B cell (primary cell): Measurements from ENCODE around the gene MAFF. TPM values are rescaled to one million over a fixed set of nuclear protein-coding genes. Genes with fewer than 3 reads are reported as not detected.

Experiments used
- ATAC-seq: fragments of 200-7000 bp; cut with Tn5 transposase; one replicate; pipeline ENCODE4 v1.10.0; 2021; ENCODE audit warnings: low read depth, mild to moderate bottlenecking, moderate number of reproducible peaks, moderate library complexity
- CTCF ChIA-PET: fragments of 350-600 bp; sonication (Branson Sonifier 250); formaldehyde crosslinking; loops from one replicate; lab custom pipeline; 2021; ENCODE audit warnings: antibody characterized with exemption, inconsistent platforms; lab: Charles Lee
- POLR2A ChIA-PET: fragments of 350-600 bp; sonication (Branson Sonifier 250); formaldehyde crosslinking; loops from one replicate; lab custom pipeline; 2021; ENCODE audit warnings: antibody characterized with exemption; lab: Charles Lee
- DNase-seq: peaks from one replicate; pipeline ENCODE4 v3.0.0; 2013
- H2AFZ ChIP-seq: 2 replicates; pipeline ENCODE4 v1.6.1; 2012; ENCODE audit warnings: mild to moderate bottlenecking, low read depth, low read length; ENCODE audit not compliant: insufficient read depth, poor library complexity, severe bottlenecking
- H3K27ac ChIP-seq, 2 donors: 1 replicate in 1 of 2; 2 replicates in 1 of 2; pipeline ENCODE4 v1.5.1; 2012 to 2013; ENCODE audit warnings: low read length in 2 of 2, mild to moderate bottlenecking in 2 of 2, moderate library complexity in 1 of 2
- H3K27me3 ChIP-seq, 4 experiments: fragments of 200-600 bp in 1 of 4; sonication (generic) in 1 of 4; replicated peaks in 1 of 4; 1 replicate in 2 of 4; 2 replicates in 2 of 4; pipeline versions ENCODE4 v1.6.1 to v1.7.0; 2013 to 2016; ENCODE audit warnings: low read length in 3 of 4, mild to moderate bottlenecking in 2 of 4, mixed read lengths in 1 of 4, moderate library complexity in 1 of 4; ENCODE audit not compliant: insufficient read depth in 4 of 4, control insufficient read depth in 3 of 4; ENCODE audit errors: control extremely low read depth in 1 of 4
- H3K36me3 ChIP-seq, 2 experiments: replicated peaks in 1 of 2; 1 replicate in 1 of 2; 2 replicates in 1 of 2; pipeline versions ENCODE4 v1.6.1 to v1.7.1; 2013; ENCODE audit warnings: low read length in 1 of 2; ENCODE audit not compliant: insufficient read depth in 2 of 2, control insufficient read depth in 1 of 2; ENCODE audit errors: control extremely low read depth in 1 of 2, extremely low read depth in 1 of 2
- H3K4me1 ChIP-seq, 2 donors: fragments of 200-600 bp in 1 of 2; sonication (generic) in 1 of 2; 1 replicate in 1 of 2; 2 replicates in 1 of 2; pipeline versions ENCODE4 v1.5.1 to v1.6.1; 2013 to 2017; ENCODE audit warnings: low read length in 2 of 2; ENCODE audit not compliant: control insufficient read depth in 2 of 2, insufficient read depth in 2 of 2
- H3K4me2 ChIP-seq: replicated peaks from 2 replicates; pipeline ENCODE3; 2012; ENCODE audit warnings: mild to moderate bottlenecking, low read depth, low read length; ENCODE audit not compliant: poor library complexity, severe bottlenecking
- H3K4me3 ChIP-seq, 5 experiments: fragments of 200-600 bp in 1 of 5; sonication (generic) in 1 of 5; 1 replicate in 3 of 5; 2 replicates in 2 of 5; pipeline versions ENCODE4 v1.5.1 to v1.7.0; 2011 to 2016; ENCODE audit warnings: low read length in 4 of 5, mild to moderate bottlenecking in 4 of 5, low read depth in 2 of 5, control low read depth in 1 of 5, moderate library complexity in 1 of 5; ENCODE audit not compliant: insufficient read depth in 1 of 5; ENCODE audit errors: control extremely low read depth in 1 of 5, extremely low read depth in 1 of 5
- H3K79me2 ChIP-seq: fragments of 200-600 bp; sonication (generic); one replicate; pipeline ENCODE4 v1.6.0; 2016; ENCODE audit warnings: low read length; ENCODE audit not compliant: control insufficient read depth, insufficient read depth
- H3K9ac ChIP-seq: fragments of 200-600 bp; sonication (generic); 2 replicates; pipeline ENCODE4 v1.6.1; 2017; ENCODE audit warnings: mild to moderate bottlenecking, low read length, moderate library complexity
- H3K9me3 ChIP-seq, 3 donors: one replicate each; pipeline versions ENCODE4 v1.6.1 to v1.7.1; 2013; ENCODE audit warnings: low read length in 2 of 3; ENCODE audit not compliant: control insufficient read depth in 2 of 3, insufficient read depth in 1 of 3; ENCODE audit errors: control extremely low read depth in 1 of 3
- H4K20me1 ChIP-seq: 2 replicates; pipeline ENCODE4 v1.6.0; 2012; ENCODE audit warnings: mild to moderate bottlenecking, low read length; ENCODE audit not compliant: insufficient read depth, control insufficient read depth, poor library complexity, severe bottlenecking
- H3K27ac Mint-ChIP-seq: one replicate; pipeline ENCODE4 v1.8.0; 2021; ENCODE audit warnings: mixed read lengths
- H3K27me3 Mint-ChIP-seq: one replicate; pipeline ENCODE4 v1.8.0; 2021; ENCODE audit warnings: mixed read lengths
- H3K4me1 Mint-ChIP-seq: one replicate; pipeline ENCODE4 v1.8.0; 2021; ENCODE audit warnings: mixed read lengths
- H3K4me3 Mint-ChIP-seq: one replicate; pipeline ENCODE4 v1.8.0; 2021; ENCODE audit warnings: mixed read lengths
- H3K9me3 Mint-ChIP-seq: one replicate; pipeline ENCODE4 v1.8.0; 2022; ENCODE audit warnings: mixed read lengths; ENCODE audit not compliant: insufficient read depth
- CTCF ChIP-seq: fragments of 200-600 bp; IDR thresholded peaks from one replicate; pipeline ENCODE4 v1.8.0; 2022; ENCODE audit warnings: antibody characterized with exemption, mild to moderate bottlenecking
- EZH2 ChIP-seq: IDR thresholded peaks from 2 replicates; pipeline ENCODE4 v1.6.1; 2012; ENCODE audit warnings: borderline replicate concordance, low read depth, mild to moderate bottlenecking, moderate library complexity, low read length; ENCODE audit not compliant: insufficient read depth, poor library complexity, severe bottlenecking
- WGBS: methylation state at CpG from one replicate; pipeline ENCODE4 v1.1.5; 2013; ENCODE audit warnings: missing lambda C conversion rate; ENCODE audit not compliant: insufficient coverage; 5-methylcytosine and 5-hydroxymethylcytosine counted together
- intact Hi-C: fragments of 100-400 bp; cut with micrococcal nuclease; formaldehyde crosslinking; loops from one replicate; pipeline ENCODE4 v1.10.0; 2022
- polyA plus RNA-seq: library from polyadenylated mRNA; depleted of rRNA; stranded (reverse); fragments of >200 nt; gene quantifications from 2 replicates; pipeline ENCODE4 v1.2.3, GENCODE V29; 2012
- total RNA-seq, 2 donors: library from RNA; stranded (reverse); fragments of 120-200 nt in 1 of 2; gene quantifications; 1 replicate in 1 of 2; 2 replicates in 1 of 2; pipeline versions ENCODE4 v1.2.3 to v1.2.4, GENCODE V29; 2013 to 2022

MAFF gene
- total and polyA plus RNA-seq, 2 donors (not counting 1 experiment from before 2014, with no cell fraction given) = 5.3 to 18.0 TPM

GRCh38 chr22:38203855-38204514 lies 2.2 kb downstream of the MAFF start:
- peaks cover 38% of the 10 kb centered on the region for H3K4me1 Mint-ChIP-seq
- H2AFZ ChIP-seq = no peak overlapping the region
- intact Hi-C loops = loop anchor here (2.0 to 5.0 kb wide), 4 partner anchors 42 to 113 kb away; partner anchors contain the start of genes BAIAP2L2, CSNK1E and TMEM184B
- H3K4me1 ChIP-seq = peaks cover 25 to 33% of the 10 kb centered on the region in 2 donors
- TF ChIP-seq CTCF = no peak
- TF ChIP-seq EZH2 = no peak
- peak overlapping the region; percentile 37 for H3K27ac Mint-ChIP-seq
- peaks cover 3% of the 10 kb centered on the region for H4K20me1 ChIP-seq
- no peaks in the 10 kb centered on the region for H3K79me2 ChIP-seq
- H3K9me3 ChIP-seq = no peaks in the 10 kb centered on the region
- no peak overlapping the region for H3K27ac ChIP-seq
- H3K9ac ChIP-seq = peak overlapping the region; percentile 83
- H3K4me3 ChIP-seq = peak overlapping the region in 1 of 5 experiments; percentile 70
- no peaks in the 10 kb centered on the region for H3K36me3 ChIP-seq
- 78% methylated on average over 3 of the region's 3 CpGs for WGBS
- peak overlapping the region; percentile 93 for H3K4me2 ChIP-seq
- POLR2A ChIA-PET = interaction anchor here (0.6 to 0.7 kb wide), 2 partner anchors 10 to 37 kb away, joined by 6 to 8 read pairs; no protein-coding TSS in a partner anchor
- H3K27me3 ChIP-seq = no peaks in the 10 kb centered on the region
- ATAC-seq (no peak), DNase-seq (no peak)
- H3K4me3 Mint-ChIP-seq = peak overlapping the region; percentile 90
- H3K27me3 Mint-ChIP-seq = no peaks in the 10 kb centered on the region
- no peaks in the 10 kb centered on the region for H3K9me3 Mint-ChIP-seq
- CTCF ChIA-PET = interaction anchor here (0.7 to 1.8 kb wide), 5 partner anchors 9 to 89 kb away, joined by 3 to 6 read pairs (median 4); no protein-coding TSS in a partner anchor

- H3K9ac ChIP-seq = no peak overlapping the region
- DNase-seq (peak; percentile 67), ATAC-seq (no peak)
- peaks cover 25 to 33% of the 10 kb centered on the region in 2 donors for H3K4me1 ChIP-seq
- WGBS = 36% methylated on average over 5 of the region's 7 CpGs
- Mint-ChIP-seq H3K27me3 (no peaks in the 10 kb centered on the region), H3K4me3 (peak overlapping the region; percentile 55), H3K27ac (peak overlapping the region; percentile 62), H3K9me3 (no peaks in the 10 kb centered on the region), H3K4me1 (peaks cover 33% of the 10 kb centered on the region)
- H3K36me3 ChIP-seq = no peaks in the 10 kb centered on the region
- no peak for TF ChIP-seq EZH2
- TF ChIP-seq CTCF = no peak
- H3K4me3 ChIP-seq = no peak overlapping the region
- H4K20me1 ChIP-seq = peaks cover 3% of the 10 kb centered on the region
- H3K79me2 ChIP-seq = no peaks in the 10 kb centered on the region
- intact Hi-C loops = loop anchor here (5.0 kb wide), 3 partner anchors 42 to 113 kb away; partner anchors contain the start of genes BAIAP2L2 and CSNK1E
- H3K27ac ChIP-seq = no peak overlapping the region
- ChIA-PET POLR2A (no interaction called here), CTCF (interaction anchor here (1.3 to 1.8 kb wide), 2 partner anchors 10 kb away, joined by 5 to 6 read pairs; no protein-coding TSS in a partner anchor)
- no peaks in the 10 kb centered on the region for H3K9me3 ChIP-seq
- no peaks in the 10 kb centered on the region for H3K27me3 ChIP-seq
- H2AFZ ChIP-seq = no peak overlapping the region
- peak overlapping the region; percentile 0 for H3K4me2 ChIP-seq
These were observed 3.0 kb downstream of the MAFF start for GRCh38 chr22:38204784-38205183.
